ENCODE data around the gene LRRC3C.

LRRC3C gene

DNA sequence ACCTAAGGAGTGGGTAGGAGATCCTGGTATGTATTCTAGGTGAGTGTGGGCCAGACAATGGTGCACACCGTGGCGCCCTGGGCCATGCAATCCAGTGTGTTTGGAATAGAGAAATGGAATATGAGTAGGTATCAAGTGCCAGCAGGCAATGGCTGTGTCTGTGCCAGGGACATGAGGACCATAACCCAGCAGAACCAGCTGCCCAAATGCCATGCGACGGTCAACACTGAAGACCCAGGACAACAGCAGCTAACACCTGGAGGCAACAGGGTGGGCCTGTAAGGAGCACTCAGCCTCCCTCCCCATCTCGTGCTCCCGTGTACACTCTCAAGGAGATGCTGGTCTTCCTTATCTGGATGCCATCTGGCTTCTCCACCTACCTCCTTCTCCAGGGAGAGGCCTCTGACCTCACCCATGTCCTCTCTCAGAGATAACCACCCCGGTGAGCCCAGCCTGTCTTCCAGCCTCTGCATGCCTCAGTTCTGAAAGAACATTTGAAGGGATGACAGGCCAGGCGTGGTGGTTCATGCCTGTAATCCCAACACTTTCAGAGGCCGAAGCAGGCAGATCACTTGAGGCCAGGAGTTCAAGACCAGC, 8.3 kb upstream of the LRRC3C start:
- H3K27ac Mint-ChIP-seq: no peak overlapping the region
- H3K36me3 Mint-ChIP-seq (ENCODE audit: low read depth): peaks cover 44% of the 10 kb centered on the region

DNA sequence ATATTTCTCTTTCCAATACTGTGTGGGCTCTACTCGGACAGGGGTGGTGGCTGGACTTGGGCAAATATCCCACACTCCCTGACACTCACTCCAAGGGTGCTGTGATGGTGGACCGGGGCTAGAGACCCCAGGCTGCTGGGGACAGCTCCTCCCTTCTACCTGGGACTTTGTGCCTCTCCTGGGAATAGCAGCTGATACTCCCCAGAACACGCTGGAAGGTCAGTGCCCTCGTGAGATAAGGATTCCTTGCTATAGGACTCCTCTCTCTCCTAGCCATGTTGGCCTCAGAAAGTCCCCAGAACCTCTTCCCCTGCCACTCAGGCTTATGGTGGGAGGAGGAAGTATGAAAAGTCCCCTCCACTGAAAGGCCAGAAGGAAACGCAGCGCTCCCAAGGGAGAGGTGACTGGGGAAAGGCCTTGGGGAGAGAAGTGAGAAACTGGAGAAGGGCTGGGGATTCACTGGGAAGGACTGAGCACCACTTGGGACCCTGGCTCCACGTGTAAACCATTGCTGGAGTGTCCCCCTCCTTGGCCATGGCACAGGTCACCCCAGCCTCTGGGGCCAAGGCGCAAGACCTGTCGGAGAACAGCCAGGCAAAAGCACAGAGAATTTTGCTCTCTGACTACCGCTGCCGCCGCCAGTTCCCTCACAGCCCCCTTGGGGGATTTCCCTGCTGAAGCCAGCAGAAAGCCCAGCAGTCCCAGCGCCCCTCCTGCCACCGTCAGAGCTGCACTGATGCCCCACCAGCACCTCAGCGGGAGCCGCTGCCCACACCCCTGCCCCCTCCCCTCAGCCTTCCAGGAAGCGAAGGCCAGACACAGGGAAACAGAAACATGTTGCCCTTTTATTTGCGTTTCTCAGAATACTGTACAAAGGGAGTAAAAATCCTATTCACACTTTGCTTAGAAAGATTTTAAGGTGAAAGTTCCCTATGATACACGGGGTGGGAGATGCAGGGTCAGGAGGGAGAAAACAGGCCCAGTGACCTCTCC, 7.0 kb upstream of the LRRC3C start:
- Mint-ChIP-seq H3K27ac (peak overlapping the region; percentile 91), H3K9me3 (no peaks in the 10 kb centered on the region), H3K36me3 (ENCODE audit: low read depth) (peaks cover 48% of the 10 kb centered on the region), H3K4me1 (ENCODE audit: low read depth) (peaks cover 87% of the 10 kb centered on the region), H3K27me3 (no peaks in the 10 kb centered on the region), H3K4me3 (peak overlapping the region; percentile 43)

More for the DNA sequence above, 8.3 kb upstream of the LRRC3C start:
- Mint-ChIP-seq H3K4me3 (no peak overlapping the region), H3K27me3 (no peaks in the 10 kb centered on the region), H3K9me3 (no peaks in the 10 kb centered on the region), H3K4me1 (ENCODE audit: low read depth) (peaks cover 74% of the 10 kb centered on the region)

DNA sequence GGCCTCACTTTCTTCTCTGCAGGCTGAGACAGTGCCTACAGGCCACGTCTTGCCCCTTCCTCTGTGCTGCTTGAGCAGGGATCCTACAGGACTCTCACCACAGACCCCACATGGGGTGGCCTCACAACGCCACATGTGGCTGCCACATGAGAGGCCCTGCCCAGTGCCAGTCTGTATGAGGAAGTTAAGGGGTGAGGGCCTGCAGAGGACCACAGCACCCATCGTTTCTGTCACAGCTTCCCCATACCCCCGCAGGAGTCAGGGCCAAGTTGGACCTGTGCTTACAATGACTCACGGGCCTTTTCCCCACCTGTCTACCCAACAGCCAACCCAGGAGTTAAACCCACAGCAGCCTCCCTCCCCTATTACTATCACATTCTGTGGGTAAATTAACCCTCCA, 6.2 kb upstream of the LRRC3C start:
- no peaks in the 10 kb centered on the region for H3K9me3 Mint-ChIP-seq
- peaks cover 90% of the 10 kb centered on the region for H3K4me1 Mint-ChIP-seq (ENCODE audit: low read depth)
- H3K4me3 Mint-ChIP-seq: peak overlapping the region; percentile 40
- peaks cover 48% of the 10 kb centered on the region for H3K36me3 Mint-ChIP-seq (ENCODE audit: low read depth)
- peak overlapping the region; percentile 91 for H3K27ac Mint-ChIP-seq
- H3K27me3 Mint-ChIP-seq: no peaks in the 10 kb centered on the region

DNA sequence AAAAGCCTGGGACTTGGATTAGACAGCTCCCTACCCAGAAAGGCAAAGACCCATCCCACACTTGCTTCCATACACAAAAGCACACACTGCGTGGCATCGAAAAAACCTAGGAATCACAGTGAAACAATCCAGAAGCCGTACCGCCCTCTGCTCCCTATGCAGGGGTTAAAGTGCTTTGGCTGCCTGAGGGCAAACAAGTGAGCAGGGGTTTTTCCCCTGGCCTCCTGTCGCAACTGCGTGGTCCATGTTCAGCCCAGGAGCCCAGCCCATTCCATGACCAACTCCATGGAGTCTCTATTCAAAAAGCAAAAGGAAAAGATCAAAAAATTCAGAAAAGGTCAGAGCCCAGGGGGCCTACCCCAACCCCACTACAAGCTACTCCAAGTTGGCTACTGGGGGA, 5.5 kb upstream of the LRRC3C start:
- Mint-ChIP-seq H3K9me3 (no peaks in the 10 kb centered on the region), H3K4me3 (peak overlapping the region; percentile 40), H3K36me3 (ENCODE audit: low read depth) (peaks cover 41% of the 10 kb centered on the region), H3K27ac (peak overlapping the region; percentile 91), H3K27me3 (no peaks in the 10 kb centered on the region), H3K4me1 (ENCODE audit: low read depth) (peaks cover 85% of the 10 kb centered on the region)

DNA sequence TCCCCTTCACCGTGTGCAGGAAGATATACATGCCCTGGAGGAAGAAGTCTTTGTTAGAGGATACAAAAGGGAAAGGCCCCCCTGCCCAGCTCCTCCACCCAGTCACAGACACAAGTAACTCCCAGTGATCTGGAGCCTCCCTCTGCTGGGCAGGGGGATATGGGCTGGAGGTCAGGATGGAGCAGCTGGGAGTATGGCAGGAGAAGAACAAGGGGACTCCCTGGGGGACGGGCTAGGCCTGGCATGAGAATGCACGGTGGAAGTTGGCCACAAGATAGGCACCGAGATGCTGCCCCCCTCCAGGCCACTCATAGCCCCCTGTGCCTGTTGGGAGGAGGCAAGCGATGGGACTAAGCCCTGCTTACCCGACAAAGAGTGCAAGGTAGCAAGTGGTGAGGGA, 4.3 kb upstream of the LRRC3C start:
- Mint-ChIP-seq H3K27ac (peak overlapping the region; percentile 91), H3K27me3 (no peaks in the 10 kb centered on the region), H3K9me3 (no peaks in the 10 kb centered on the region), H3K4me1 (ENCODE audit: low read depth) (peaks cover 86% of the 10 kb centered on the region), H3K4me3 (no peak overlapping the region), H3K36me3 (ENCODE audit: low read depth) (peaks cover 32% of the 10 kb centered on the region)

DNA sequence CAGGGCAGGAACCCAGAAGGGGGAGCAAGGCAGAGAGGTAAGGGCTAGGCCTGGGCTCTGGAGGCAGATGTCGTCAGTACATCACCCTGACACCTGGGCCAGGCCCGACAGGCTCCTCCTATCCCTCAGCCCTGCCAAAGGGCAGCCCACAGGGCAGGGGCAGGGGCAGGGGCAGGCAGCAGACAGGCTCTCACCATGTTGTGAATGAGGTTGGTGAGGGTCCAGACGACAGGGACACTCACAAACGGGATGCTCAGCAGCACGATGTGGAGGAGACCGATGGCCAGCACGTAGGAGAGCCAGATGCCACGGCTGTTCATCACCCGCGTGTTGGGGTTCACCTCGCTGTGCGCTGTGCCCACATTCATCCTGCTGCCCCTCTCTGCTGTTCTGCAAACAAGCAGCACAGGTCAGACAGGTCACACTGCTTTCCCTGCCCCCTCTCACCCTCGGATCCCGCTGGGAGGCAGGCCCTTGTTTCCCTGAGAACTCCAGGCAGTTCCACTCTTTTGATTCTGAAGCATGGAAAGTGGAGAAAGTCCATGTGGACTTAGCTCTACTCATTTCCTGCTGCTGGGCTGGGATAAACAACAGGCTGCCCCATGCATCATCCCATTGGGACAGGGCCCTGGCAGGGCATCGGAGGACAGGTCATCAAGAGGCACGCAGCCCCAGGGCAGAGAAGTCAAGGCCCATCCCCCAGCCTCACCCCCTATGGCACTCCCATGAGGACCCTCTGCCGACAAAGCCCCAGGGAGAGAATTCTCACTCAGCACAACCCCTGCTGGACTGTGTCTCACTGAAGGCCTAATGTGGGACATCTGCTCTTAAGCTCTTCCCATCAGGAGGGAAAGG, 3.5 kb upstream of the LRRC3C start:
- peak overlapping the region; percentile 91 for H3K27ac Mint-ChIP-seq
- H3K27me3 Mint-ChIP-seq: no peaks in the 10 kb centered on the region
- peaks cover 27% of the 10 kb centered on the region for H3K36me3 Mint-ChIP-seq (ENCODE audit: low read depth)
- H3K4me1 Mint-ChIP-seq (ENCODE audit: low read depth): peaks cover 87% of the 10 kb centered on the region
- H3K9me3 Mint-ChIP-seq: no peaks in the 10 kb centered on the region
- peak overlapping the region; percentile 90 for H3K4me3 Mint-ChIP-seq

DNA sequence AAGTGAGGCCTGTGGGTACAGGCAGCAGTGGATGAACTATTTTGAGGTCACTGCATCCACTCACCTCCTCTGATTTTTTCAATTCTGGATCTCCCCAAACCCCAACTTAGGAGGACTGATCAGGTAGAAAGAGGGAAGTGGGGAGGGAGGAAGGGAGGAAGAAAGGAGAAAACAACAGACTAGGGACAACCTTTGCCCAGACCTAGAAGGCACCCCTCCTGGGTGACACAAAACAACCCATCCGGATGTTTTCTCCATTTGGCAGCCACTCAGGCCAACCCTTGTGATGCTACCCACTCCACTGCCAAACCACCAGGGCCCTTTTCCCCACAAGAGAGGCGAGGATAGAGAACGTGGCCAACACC, 2.9 kb upstream of the LRRC3C start:
- Mint-ChIP-seq H3K27me3 (no peaks in the 10 kb centered on the region), H3K4me3 (peak overlapping the region; percentile 90)

DNA sequence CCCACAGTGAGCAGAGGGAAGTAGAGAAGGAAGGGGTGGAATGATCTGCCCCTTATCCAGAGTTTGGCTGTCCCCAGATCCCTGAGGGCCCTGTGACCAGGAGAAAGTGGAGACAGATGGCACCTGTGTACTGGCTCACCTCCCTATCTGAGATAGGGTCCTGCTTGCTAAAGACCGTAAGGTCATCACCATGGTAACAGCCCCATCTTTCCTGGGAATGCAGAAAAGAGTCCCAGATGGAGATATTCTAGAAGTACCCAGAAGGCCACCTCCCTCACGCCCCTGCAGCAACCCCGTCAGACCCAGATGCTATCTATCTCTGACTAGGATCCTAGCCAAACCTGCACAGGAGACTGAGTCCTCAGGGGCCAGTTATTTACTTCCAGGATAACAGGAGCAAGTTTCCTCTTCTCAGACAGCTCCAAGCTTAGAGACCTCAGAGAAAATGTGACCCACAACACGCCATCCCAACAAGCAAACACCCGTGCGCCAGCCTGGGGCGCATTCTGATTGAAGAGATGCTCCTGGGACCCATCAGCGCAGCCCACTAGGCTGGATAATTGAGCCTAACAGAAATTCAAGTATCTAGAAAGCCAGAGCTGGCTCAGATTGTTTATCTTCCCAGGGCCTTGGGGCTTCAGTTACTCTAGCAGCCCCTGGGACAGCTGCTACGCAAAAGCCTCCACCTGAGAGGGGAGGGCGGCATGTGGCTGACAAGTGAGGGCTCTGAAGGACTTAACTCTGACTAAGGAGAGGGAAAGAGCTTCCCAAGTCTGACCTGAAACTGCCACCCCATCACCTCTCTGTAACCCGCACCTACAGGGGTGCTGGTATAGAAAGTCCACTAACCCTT, 2.0 kb upstream of the LRRC3C start:
- H3K4me3 Mint-ChIP-seq: peak overlapping the region; percentile 90
- H3K27me3 Mint-ChIP-seq: no peaks in the 10 kb centered on the region
- H3K9me3 Mint-ChIP-seq: no peaks in the 10 kb centered on the region
- H3K36me3 Mint-ChIP-seq (ENCODE audit: low read depth): peaks cover 23% of the 10 kb centered on the region
- peak overlapping the region; percentile 88 for H3K27ac Mint-ChIP-seq
- peaks cover 83% of the 10 kb centered on the region for H3K4me1 Mint-ChIP-seq (ENCODE audit: low read depth)

More for the DNA sequence above, 2.9 kb upstream of the LRRC3C start:
- Mint-ChIP-seq H3K4me1 (ENCODE audit: low read depth) (peaks cover 89% of the 10 kb centered on the region), H3K9me3 (no peaks in the 10 kb centered on the region), H3K36me3 (ENCODE audit: low read depth) (peaks cover 23% of the 10 kb centered on the region), H3K27ac (peak overlapping the region; percentile 88)

DNA sequence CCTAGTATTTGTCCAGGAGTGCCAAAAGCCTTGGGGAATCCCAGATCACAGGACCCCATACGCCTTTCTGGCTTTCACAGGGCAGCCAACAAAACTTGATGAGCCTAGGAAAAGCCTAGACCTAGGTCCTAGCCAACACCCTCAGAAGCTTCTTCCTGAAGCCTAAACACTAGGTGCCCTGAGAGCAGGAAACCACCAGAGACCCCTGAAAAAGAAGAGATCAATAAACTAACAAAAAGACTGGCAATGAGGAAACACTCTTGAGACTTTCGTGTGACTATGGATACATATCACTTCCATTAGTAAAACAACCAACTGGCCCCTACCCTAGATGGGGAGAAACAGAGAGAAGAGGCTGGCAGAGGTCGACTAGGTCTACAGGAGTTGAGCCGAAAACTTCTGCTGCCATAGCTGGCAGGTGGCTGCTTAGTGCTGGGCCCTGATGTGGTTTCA, 1.4 kb upstream of the LRRC3C start:
- H3K4me3 Mint-ChIP-seq: peak overlapping the region; percentile 90
- H3K4me1 Mint-ChIP-seq (ENCODE audit: low read depth): peaks cover 77% of the 10 kb centered on the region
- peaks cover 23% of the 10 kb centered on the region for H3K36me3 Mint-ChIP-seq (ENCODE audit: low read depth)
- peak overlapping the region; percentile 88 for H3K27ac Mint-ChIP-seq
- no peaks in the 10 kb centered on the region for H3K27me3 Mint-ChIP-seq
- H3K9me3 Mint-ChIP-seq: no peaks in the 10 kb centered on the region

DNA sequence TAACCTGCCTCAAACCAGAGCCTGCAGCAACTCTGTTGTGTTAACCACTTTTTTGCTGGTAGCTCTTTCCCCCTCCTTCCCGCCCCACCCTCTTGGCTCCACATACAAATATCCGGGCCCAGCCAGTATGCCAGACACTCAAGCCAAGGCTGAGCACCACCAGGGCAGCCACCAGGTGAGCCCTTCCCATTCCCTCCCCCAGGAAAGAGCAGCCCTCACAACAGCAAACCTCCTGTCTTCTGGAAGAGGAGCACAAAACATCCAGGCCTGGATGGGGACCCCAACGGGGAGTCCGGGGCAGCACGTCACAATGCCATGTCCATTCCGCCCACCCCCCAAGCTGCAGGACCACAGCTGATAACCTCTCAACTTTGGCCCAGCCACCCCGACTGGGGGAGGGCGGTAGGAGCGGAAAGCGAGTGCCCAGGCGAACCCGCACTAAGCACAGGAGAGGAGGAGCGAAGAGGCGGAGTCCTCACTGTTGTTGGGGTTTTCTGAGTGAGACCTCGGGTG, 888 bp upstream of the LRRC3C start:
- peaks cover 72% of the 10 kb centered on the region for H3K4me1 Mint-ChIP-seq (ENCODE audit: low read depth)
- peak overlapping the region; percentile 88 for H3K27ac Mint-ChIP-seq
- H3K4me3 Mint-ChIP-seq: peak overlapping the region; percentile 90

DNA sequence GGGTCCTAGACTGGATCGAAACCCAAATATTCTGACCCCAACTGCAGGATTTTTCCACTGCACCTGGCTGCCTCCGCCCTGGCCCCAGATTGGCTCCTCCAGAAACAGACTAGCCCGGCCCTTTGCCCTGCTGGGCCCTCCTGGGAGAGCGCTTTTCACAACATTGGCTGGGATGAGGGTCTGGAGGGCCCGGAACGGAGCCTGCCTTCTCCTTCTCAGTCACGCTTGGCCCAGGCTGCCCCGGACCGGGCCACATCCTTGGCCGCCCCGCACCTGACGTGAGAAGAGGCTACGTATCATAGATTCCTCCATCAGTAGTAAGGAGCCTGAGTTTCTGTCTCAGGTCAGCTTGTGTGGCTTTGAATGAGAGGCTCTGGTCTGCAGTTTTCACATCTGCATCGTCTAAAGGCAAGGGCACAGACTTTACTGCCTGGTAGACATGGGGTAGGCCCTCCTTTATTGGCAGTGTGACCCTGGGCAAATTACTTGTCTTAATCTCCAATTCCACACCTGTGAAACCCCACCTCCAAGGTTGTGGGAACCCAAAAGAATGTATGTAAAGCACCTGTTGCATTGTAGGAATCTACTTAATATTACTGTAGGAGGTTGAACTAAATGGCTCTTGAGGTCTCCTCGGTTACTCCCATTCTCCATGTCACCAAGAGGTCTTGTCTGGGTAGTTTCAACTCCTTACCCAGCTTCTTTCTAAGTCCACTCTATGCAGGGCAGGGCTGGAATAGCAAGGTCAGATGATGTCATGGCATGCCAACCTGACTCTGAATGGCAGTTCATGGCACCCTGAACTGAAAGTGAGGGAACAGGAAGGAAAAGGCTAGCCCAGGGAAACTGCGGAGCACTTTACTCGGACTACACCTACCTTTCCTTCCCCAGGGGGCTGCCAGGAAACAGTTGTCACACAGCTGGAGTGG, 661 bp downstream of the LRRC3C start:
- peaks cover 56% of the 10 kb centered on the region for H3K4me1 Mint-ChIP-seq (ENCODE audit: low read depth)
- peaks cover 11% of the 10 kb centered on the region for H3K36me3 Mint-ChIP-seq (ENCODE audit: low read depth)
- no peaks in the 10 kb centered on the region for H3K9me3 Mint-ChIP-seq
- H3K27me3 Mint-ChIP-seq: no peaks in the 10 kb centered on the region
- H3K27ac Mint-ChIP-seq: peak overlapping the region; percentile 87
- H3K4me3 Mint-ChIP-seq: peak overlapping the region; percentile 90

More for the DNA sequence above, 888 bp upstream of the LRRC3C start:
- Mint-ChIP-seq H3K9me3 (no peaks in the 10 kb centered on the region), H3K27me3 (no peaks in the 10 kb centered on the region), H3K36me3 (ENCODE audit: low read depth) (peaks cover 23% of the 10 kb centered on the region)

DNA sequence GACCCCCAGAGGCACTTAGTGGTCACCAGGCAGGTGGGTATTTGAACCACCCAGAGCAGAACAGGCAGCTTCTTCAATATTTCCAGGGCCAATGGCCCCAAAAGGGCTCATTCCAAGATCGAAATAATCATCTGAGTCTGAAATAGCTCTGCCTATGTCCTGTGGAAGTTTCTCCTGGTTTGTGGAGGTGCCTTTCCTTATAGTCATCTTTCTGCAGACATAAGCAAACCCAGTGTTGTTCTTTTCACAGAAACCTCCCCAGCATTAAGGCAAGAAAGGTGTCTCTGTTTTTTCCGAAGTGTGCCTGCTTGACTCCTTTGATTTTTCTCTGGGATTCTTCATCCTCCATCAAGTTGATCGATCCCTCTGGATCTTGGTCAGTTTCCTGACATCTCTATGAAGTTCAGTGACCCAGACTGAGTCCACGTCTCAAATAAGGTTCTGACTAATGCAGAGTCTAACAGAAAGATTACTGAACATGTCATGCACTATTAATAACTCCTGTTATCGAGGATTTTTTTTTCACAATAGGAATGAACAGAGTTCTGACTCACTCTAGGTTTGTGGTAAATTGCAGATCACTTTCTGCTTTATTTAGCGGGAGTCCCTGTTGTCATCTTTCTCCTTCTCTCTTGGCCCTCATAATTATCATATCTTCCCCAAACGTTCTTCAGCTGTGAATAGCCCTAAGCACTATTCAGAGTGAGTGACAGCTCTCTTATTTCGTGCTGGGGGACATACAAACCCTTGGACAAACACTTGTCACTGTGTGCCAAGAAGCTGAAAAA, 1.5 kb downstream of the LRRC3C start:
- H3K27me3 Mint-ChIP-seq: no peaks in the 10 kb centered on the region
- peaks cover 48% of the 10 kb centered on the region for H3K4me1 Mint-ChIP-seq (ENCODE audit: low read depth)
- H3K36me3 Mint-ChIP-seq (ENCODE audit: low read depth): peaks cover 6% of the 10 kb centered on the region
- peak overlapping the region; percentile 67 for H3K27ac Mint-ChIP-seq
- H3K9me3 Mint-ChIP-seq: no peaks in the 10 kb centered on the region
- H3K4me3 Mint-ChIP-seq: peak overlapping the region; percentile 45

Measured in stimulated activated naive CD8-positive, alpha-beta T cell treated with anti-CD3 and anti-CD28 coated beads, Interleukin-15, Interleukin-2, amounts not matched to agents 100 ng/mL and 50 ng/mL, for 24 hours (primary cell).